T47D (cell line): ENCODE results near the gene RNF13.
"Not testable (repeated sequence)": the region's sequence is repeated elsewhere in the genome, so short reads cannot be mapped to it uniquely, and the experiment has no call there.

Experiments
- DNase-seq, 2 experiments: peaks; one replicate each; pipeline versions ENCODE4 v3.0.0 to v3.0.0-alpha.2; 2011 to 2012; ENCODE audit warnings: low read depth in 1 of 2, low spot score in 1 of 2
- JUND ChIP-seq: IDR thresholded peaks from 2 replicates; pipeline ENCODE4 v1.6.1; 2012; ENCODE audit warnings: low read depth
- in situ Hi-C: cut with HindIII; loops from 2 replicates; pipeline ENCODE4 v1.10.0; 2016; ENCODE audit warnings: low sequenced_read_pairs, low pct_unique_long_range_greater_than_20kb

The RNF13 gene

DNA sequence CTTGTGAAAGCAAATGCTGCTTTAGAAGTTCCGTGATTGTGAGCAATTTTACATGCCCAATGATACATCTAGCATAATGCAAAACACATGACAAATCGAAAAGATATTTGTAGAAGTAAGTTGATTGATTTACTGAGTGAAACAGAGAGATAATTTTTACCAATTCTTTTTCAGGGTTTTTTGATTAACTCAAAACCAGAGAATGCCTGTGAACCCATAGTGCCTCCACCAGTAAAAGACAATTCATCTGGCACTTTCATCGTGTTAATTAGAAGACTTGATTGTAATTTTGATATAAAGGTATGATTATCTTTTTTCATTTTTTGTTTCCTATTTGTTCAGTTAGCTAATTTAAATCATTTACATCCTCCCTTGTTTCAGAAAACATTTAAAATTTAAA is 58.8 kb downstream of the RNF13 start:
- no peak for DNase-seq
- no peak for TF ChIP-seq JUND
- in situ Hi-C loops: no loop called here

DNA sequence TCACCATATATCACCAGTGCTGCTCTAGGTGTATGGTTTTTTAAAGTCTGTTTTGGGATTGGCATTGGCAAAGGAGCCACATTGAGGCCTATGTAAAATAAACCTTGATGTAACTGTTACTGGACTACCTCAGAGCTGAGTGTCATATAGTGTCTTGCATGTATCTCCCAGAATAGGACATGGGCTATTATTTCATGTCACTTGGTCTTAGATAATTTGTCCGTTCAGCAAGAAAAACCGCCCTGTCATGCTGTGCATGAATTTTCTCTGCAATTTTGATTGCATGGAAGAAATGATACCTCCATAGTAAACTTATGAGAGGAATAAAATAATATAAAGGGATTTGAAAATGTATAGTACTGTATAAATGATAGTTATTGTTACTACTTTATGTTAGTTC is 59.6 kb downstream of the RNF13 start:
- in situ Hi-C loops: no loop called here
- TF ChIP-seq JUND: no peak
- no peak for DNase-seq

DNA sequence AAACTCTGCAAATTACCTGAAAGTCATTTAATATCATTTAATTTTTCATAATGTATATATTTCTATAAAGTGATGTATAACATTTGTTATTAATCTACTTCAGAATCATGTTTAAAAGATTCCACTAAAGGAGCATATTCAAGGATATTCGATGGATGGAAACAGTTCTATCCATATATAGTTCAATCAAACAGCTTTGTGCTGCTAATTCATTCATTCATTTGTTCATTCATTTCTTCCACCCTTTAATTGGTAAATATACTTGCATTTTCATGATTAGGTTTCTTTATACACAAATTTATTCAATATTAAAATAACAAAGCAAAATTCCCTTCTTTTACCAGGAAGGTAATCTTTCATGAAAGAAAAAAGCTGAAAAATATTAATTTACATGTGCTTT is 64.7 kb downstream of the RNF13 start:
- in situ Hi-C loops: no loop called here
- no peak for DNase-seq
- no peak for TF ChIP-seq JUND

DNA sequence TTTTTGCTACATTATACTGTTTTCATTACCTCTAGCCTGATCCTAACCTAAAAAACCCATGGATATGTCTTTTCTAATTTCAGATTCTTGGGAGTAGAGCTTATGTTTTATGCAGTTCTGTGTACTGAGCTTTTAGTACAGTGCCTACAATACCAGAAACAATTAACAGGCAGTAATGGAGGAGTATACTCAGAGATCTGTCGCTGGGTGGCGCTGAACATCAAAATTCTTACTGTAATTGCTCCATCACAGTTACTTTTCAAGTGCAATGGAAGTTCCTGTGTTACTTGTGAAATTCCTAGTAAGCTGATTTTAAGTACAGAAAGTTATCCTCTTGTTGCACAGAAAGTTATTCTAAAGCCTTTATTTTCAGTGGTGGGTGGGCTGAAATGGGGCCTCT is 66.9 kb downstream of the RNF13 start:
- DNase-seq: peak in 1 of 2 experiments; percentile 71
- no peak for TF ChIP-seq JUND
- in situ Hi-C loops: no loop called here

DNA sequence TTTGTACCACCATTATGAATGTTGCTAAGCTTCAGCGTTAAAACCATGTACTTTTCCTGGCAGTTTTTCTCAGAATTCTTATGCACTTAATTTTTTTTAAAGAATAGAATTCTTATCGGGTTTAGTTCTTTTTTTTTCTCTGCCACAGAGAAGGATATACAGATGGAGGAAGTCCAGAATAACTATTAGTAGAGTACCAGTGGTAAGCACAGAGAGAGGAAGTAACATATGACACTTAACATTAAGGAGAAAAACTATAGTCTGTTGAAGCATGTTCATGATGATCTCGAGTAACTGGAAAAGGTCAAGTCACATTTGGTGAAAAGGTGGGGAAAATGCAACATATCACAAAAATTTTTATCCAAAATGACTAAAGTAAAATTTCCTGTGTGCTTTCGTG is 68.9 kb downstream of the RNF13 start:
- no peak for DNase-seq

DNA sequence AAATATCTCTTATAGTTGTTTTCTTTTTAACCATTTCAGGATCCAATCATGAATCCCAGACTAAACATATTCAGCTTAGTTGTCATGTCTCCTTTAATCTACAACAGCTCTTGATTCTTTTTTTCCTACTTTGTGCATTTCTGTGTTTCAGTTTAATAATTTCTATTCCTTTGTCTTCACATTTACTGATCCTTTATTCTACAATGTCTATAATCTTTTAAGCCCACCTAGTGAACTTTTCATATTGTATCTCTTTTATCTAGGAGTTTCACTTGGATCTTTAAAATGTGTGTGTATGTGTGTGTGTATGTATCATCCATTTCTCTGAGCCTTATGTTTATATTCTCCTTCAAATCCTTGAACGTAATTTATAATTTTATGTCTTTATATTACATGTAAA is 70.1 kb downstream of the RNF13 start:
- no peak for DNase-seq
- TF ChIP-seq JUND: no peak
- in situ Hi-C loops: no loop called here

More for the DNA sequence above, 68.9 kb downstream of the RNF13 start:
- in situ Hi-C loops: no loop called here
- TF ChIP-seq JUND: no peak

DNA sequence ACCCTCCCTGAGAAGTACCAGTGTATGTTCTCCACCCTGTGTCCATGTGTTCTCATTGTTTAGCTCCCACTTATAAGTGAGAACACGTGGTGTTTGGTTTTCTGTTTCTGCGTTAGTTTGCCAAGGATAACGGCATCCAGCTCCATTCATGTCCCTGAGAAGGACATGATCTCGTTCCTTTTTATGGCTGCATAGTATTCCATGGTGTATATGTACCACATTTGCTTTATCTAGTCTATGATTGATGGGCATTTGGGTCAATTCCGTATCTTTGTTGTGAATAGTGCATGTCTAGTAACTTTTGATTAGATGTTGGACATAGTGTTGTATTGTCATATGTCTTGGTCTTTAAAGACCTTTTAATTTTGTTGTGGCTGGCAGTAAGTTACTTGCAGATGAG is 70.8 kb downstream of the RNF13 start:
- not testable (repeated sequence) for DNase-seq

DNA sequence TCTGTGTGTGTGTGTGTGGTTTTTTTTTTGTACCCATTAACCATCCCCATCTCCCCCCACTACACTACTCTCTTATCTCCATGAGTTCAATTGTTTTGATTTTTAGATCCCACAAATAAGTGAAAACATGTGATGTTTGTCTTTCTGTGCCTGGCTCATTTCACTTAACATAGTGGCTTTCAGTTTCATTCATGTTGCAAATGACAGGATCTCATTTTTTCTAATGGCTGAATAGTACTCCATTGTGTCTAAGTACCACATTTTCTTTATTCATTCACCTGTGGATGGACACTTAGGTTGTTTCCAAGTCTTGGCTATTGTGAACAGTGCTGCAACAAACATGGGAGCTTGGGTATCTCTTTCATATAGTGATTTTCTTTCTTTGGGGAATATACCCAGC is 71.8 kb downstream of the RNF13 start:
- in situ Hi-C loops, DNase-seq: not testable (repeated sequence)

More for the DNA sequence above, 70.8 kb downstream of the RNF13 start:
- in situ Hi-C loops: not testable (repeated sequence)

DNA sequence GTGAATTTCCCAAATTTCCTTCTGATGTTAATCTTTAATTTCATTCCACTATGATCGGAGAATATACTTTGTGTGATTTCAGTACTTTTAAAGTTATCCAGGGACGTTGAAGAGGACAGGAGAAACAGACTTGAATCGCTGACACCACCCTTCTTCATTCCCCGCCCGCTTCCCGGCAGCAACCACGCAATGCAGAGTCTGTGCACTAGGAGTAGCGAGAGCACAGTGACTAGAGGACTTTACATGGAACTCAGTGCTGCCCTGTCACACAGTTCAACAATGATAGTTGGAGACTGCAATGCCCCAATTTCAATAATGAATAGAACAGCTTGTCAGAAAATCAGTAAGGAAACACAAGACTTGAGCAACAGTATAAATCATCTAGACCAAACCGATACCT is 73.9 kb downstream of the RNF13 start:
- TF ChIP-seq JUND: no peak
- in situ Hi-C loops: no loop called here
- no peak for DNase-seq

DNA sequence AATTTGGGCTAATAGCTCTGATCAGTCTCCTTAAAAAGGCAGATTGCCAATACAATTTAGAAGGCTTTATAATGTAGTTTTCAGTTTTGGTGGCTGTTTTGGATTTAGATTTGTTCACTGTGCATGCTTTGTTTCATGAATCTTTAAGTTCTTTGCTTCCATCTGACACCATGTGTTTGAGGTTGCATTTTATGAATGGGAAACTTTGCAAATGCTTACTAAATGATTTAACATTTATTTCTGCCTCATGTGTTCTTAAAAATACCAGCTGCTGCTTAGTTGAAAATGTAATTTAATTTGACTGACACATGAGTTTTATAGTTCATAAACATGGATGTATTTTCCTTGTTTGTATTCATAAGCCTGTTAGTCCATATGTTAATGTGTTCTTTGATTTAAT is 78.6 kb downstream of the RNF13 start:
- in situ Hi-C loops: no loop called here
- no peak for DNase-seq
- no peak for TF ChIP-seq JUND

DNA sequence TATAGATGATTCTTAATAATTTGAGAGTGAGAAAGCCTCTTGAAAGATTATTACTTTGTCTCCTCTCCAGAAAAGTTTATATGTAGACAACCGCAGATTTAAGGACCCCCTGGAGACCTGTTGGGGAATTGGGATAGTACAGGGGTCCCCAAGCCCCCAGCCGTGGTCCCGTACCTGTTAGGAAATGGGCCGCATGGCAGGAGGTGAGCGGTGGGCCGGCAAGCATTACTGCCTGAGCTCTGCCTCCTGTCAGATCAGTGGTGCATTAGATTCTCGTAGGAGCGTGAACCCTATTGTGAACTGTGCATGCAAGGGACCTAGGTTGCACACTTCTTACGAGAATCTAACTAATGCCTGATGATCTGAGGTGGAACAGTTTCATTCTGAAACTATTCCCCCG is 79.4 kb downstream of the RNF13 start:
- DNase-seq: no peak
- TF ChIP-seq JUND: no peak
- in situ Hi-C loops: no loop called here

DNA sequence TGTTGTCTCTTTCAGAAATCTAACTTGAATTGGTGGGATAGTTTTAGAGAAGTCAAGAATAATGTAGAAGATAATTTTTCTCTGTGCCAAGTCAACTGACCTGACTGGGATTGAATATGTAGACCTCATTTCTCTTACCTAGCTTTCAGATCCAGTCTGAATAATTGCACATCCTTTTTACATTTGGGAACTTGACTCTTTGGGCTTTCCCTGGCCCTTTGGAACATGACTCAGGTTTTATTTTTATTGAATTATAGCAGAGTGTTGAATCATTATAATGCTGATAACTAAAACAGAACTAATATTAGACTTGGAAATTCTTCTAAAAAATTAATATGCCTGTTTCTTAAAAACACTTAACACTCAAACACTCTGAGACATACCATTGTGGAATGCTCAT is 81.2 kb downstream of the RNF13 start:
- no peak for DNase-seq
- in situ Hi-C loops: no loop called here
- TF ChIP-seq JUND: no peak

DNA sequence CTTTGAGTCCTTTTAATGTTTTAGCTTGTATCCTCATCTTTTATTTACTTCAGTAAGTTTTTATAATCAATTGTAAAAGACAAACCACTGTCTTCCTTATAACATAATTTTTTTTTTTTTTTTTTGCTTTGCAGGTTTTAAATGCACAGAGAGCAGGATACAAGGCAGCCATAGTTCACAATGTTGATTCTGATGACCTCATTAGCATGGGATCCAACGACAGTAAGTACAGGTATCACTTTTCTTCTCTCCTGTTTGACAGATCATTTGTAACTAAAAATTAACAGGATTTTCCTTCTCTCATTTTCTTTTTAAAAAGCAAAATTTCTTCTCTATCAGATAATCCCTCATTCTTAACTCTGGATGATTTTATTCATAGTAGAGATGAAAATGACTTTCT is 82.3 kb downstream of the RNF13 start:
- no peak for TF ChIP-seq JUND
- in situ Hi-C loops: no loop called here
- DNase-seq: no peak

DNA sequence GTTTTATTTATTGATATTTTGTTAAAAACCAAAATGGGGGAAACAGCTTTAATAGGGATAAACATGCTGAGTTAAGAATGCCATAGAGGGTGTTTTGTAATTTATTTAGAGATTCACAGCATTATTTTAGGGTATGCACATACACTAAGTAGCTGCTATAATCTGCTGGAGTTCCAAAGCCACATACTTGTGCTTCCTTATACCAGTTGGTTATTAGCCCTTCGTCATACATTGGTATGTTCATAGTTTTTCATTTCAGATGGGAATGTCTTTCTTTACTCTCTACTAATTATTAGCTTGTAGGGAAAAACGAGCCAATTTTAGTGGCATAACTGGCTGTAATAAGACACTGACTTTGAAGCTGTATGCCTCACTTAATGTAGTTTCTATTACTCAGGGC is 82.8 kb downstream of the RNF13 start:
- no peak for DNase-seq
- in situ Hi-C loops: no loop called here
- no peak for TF ChIP-seq JUND

DNA sequence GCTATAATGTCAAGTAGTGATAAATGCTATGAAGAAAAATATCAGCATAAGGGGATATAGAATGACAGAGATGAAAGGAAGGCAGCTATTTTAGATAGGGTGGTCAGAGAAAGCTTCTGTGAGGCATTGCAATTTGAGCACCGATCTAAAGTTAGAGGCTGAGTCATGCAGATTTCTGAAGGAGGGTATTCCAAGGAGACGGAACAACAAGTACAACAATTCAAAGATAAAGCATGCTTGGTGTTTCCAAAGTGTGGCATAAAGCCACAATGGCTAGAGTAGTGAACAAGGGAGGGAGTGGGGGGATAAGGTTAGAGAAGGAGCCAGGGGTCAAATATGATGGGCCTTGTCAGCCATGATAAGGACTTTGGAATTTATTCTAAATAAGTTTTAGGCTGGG is 85.8 kb downstream of the RNF13 start:
- TF ChIP-seq JUND: no peak
- in situ Hi-C loops: no loop called here
- no peak for DNase-seq
